ENCODE measurements around the gene LAGE3.

DNA sequence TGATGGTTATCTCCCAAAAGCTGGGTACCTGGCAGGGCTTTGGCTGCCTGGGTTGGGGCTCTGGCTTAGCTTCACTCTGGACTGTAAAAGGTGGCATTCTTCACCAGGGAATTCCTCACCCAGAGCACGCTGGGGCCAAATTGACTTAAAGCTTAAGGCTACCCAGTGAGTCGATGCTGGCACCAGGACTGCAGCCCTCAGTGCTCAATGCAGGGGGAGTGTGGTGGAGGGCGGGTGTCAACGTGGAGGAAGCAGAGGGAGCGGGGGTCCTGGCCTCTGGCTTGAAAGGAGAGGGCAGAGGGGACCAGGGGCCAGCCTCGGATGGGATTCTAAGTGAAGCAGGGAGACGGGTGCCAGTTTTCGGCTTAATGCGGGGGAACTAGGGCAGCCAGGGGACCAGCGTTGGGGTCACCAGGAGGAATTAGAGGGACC lies 35.6 kb downstream of the LAGE3 start:
- no peak for TF ChIP-seq POLR2A (IDR thresholded peaks at IDR 0.05)
- TF ChIP-seq, protein P1, sequence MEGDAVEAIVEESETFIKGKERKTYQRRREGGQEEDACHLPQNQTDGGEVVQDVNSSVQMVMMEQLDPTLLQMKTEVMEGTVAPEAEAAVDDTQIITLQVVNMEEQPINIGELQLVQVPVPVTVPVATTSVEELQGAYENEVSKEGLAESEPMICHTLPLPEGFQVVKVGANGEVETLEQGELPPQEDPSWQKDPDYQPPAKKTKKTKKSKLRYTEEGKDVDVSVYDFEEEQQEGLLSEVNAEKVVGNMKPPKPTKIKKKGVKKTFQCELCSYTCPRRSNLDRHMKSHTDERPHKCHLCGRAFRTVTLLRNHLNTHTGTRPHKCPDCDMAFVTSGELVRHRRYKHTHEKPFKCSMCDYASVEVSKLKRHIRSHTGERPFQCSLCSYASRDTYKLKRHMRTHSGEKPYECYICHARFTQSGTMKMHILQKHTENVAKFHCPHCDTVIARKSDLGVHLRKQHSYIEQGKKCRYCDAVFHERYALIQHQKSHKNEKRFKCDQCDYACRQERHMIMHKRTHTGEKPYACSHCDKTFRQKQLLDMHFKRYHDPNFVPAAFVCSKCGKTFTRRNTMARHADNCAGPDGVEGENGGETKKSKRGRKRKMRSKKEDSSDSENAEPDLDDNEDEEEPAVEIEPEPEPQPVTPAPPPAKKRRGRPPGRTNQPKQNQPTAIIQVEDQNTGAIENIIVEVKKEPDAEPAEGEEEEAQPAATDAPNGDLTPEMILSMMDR (IDR thresholded peaks at IDR 0.05 in 8 of 11, conservative IDR thresholded peaks at IDR 0.05 in 3 of 11): no peak

Data from spleen (tissue), 7 donors.